ENCODE results near the gene PEX11G. TPM values are rescaled to one million over a fixed set of nuclear protein-coding genes. Genes with fewer than 3 reads are reported as not detected.

The PEX11G gene
- total and polyA plus RNA-seq, 9 of the 15 experiments (the other 6 are each of a cell fraction or from before 2014, with no cell fraction given): 0.07 to 3.2 (median 0.70) TPM; not detected in 1

GRCh38 chr19:7535047-7535997 lies 46.5 kb upstream of the PEX11G start, which contains the start of gene PNPLA6 (continued):
- TF ChIP-seq CREB5 (CRISPR knock-in tag; IDR thresholded peaks at IDR 0.05) (no peak), NFATC3 (IDR thresholded peaks at IDR 0.05) (no peak), CHD2 (IDR thresholded peaks at IDR 0.05; ENCODE audit: low read depth, low read length) (peak; percentile 67; the same call in 1 of the 2 replicates), CEBPG (CRISPR knock-in tag; IDR thresholded peaks at IDR 0.05) (peak; percentile 33; the same call in 1 of the 2 replicates), CEBPG (tag; conservative IDR thresholded peaks at IDR 0.05 in 1 of 2, IDR thresholded peaks at IDR 0.05 in 1 of 2) (no peak), PYGO2 (tag; IDR thresholded peaks at IDR 0.05) (no peak), NR0B1 (IDR thresholded peaks at IDR 0.05; ENCODE audit: partially characterized antibody) (no peak), ERF (CRISPR knock-in tag; IDR thresholded peaks at IDR 0.05) (no peak), ZC3H11A (IDR thresholded peaks at IDR 0.05; ENCODE audit: low read depth, low read length) (no peak), IRF1 (CRISPR knock-in tag; IDR thresholded peaks at IDR 0.05; ENCODE audit: borderline replicate concordance) (no peak), ZNF324 (CRISPR knock-in tag; IDR thresholded peaks at IDR 0.05) (no peak), ZNF217 (CRISPR knock-in tag; IDR thresholded peaks at IDR 0.05) (no peak), MNT (conservative IDR thresholded peaks at IDR 0.05) (peak; percentile 57 to 88; a peak in 3 of 4 replicates), PHF21A (IDR thresholded peaks at IDR 0.05; ENCODE audit: borderline replicate concordance, low read depth) (no peak), POLR2AphosphoS2 (IDR thresholded peaks at IDR 0.05; ENCODE audit: low read length) (0 out of 2 replicates have a peak, but pooled peaks have one; percentile 63), GABPA (tag; conservative IDR thresholded peaks at IDR 0.05; ENCODE audit: low read depth) (peak; percentile 79), XRCC4 (IDR thresholded peaks at IDR 0.05; ENCODE audit: extremely low read depth, insufficient read depth, insufficient read length) (no peak), VEZF1 (CRISPR knock-in tag; IDR thresholded peaks at IDR 0.05) (peak; percentile 76), ZSCAN29 (IDR thresholded peaks at IDR 0.05) (no peak), NR3C1 (CRISPR knock-in tag; IDR thresholded peaks at IDR 0.05) (no peak)

Data from K562 (cell line).